Stimulated activated CD4-positive, alpha-beta T cell treated with anti-CD3 and anti-CD28 coated beads, TNF-alpha, amount 100 ng/mL, for 4 hours (primary cell): ENCODE data around the gene LRGUK.

Experiments used
- DNase-seq, 3 experiments: peaks; one replicate each; pipeline ENCODE4 v3.0.0-alpha.2; 2020; ENCODE audit warnings: low read depth in 3 of 3

LRGUK gene

GRCh38 chr7:134126146-134126545 lies 994 bp upstream of the LRGUK start:
- DNase-seq, result no peak

DNA sequence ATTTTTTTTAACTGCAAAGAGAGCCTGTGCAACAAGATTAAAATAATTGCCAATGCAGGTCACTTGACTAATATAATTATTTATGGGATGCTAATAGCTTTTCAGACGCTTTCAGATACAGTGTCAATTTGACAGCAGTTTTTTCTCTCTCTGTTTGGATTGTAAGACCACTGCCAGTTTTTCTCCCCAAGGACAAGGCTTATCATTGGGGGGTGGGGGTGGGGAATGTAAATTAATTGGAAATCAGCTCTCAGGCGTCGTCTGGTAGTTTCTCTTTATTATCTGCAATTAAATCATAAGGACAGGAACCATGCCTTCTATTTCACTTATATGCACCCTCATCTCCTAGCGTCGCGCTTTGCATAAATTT lies 559 bp upstream of the LRGUK start:
- DNase-seq, result no peak

DNA sequence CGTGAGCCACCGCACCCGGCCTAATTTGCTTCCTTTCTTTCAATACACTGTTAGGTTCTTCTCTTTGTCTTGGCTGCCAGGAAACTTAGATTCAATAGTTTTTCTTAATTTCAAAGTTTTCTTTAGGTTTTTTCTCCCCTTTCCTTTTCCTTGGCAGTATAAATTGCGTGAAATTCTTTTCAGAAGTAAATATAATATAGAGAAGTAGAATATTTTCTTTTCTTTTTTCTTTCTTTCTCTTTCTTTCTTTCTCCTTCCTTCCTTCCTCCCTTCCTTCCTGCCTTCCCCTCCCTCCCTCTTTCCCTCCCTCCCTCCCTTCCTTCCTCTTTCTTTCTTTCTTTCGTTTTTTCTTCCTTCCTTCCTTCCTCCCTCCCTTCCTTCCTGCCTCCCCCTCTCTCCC lies 1.7 kb downstream of the LRGUK start:
- DNase-seq, result no peak

DNA sequence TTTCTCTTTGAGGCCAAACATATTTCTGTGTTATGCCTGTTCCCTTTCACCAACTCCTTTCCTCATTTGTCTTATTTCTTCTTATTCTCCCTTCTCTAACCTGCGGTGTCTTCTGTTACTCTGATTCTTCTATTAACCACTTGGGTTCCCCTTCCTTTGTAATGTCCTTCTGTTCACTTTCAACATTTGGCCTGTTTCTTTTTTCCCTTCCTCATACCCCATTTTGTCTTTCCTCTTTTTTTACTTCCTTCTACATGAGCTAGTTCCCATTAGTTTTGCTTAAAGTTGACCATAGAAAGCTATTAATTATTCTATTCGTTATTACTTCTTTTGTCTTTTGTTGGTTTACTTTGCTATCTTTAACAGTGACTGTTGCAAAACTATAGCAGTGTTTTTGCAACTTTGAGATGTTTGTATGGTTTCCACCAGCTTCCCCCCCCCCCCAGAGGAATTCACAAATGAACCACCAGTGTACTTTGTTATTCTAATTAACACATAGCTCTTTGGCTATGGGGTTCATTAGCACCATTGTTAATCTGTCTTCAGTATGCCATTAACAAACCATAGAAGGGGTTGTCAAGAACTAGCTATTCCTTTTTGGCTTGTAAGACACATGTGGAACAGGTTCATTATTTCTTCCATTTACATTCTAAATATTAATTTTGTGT lies 2.9 kb downstream of the LRGUK start:
- DNase-seq, result no peak

DNA sequence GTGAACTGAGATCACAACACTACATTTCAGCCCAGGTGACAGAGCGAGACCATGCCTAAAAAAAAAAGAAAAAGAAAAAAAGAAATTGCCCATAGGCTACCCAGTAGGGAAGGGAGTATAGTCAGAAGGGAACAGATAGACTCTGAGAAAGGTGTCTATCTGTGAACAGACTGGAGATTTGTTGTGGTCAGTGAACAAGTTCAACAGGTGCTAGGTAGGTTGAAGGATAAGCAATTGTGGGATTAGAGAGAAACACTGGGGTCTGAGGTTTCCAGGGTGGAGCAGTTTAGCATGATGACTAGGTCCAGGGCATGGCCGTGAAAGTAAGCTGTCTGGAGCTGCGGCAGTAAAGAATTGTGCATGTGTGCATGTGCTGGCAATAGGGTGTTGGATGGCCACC lies 6.9 kb downstream of the LRGUK start:
- no peak for DNase-seq

DNA sequence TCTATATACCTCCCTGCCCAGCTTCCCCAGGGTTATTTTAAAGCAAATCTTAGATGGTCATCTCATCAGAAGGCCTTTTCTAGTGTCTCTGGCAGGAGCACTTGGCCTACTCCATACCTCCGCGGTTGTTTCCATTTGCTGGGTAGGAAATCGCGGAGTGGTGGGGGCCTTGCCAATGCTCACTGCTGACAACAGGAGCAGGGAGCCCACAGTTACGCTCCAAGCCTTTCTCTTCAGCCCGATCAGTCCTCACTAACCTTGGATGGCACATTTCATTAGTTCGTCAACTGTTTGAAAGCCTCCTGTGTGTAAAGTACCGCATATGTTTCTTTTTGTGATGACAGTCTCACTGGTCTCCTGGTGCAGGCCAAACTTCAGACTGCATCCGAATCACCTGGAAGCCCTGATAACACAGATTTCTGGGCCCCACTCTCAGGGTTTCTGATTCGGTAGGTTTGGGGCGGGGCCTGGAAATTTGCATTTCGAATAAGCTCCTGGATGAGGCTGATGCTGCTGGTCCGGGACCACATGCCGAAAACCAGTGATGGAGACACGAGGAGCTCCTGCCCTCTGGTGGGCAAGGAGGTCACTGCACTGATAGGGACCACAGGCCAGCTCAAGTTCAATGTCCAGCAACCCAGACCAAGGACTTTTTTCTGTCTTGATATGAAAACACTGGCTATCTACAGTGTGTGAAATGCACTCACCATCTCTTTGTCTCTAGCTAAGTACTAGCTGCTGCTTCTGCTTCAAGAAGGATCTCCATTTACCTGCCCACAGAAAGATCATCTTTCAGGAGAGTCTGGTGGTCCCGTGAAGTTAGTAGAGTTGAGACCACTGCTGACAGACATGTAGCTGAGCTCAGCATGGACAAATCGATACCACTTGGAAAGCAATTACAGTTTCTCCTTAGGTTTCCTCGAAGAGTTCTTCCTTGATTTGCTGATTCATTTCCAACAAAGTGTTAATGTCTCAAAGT lies 14.0 kb downstream of the LRGUK start:
- DNase-seq, result peak; percentile 2 to 23 (median 15)

DNA sequence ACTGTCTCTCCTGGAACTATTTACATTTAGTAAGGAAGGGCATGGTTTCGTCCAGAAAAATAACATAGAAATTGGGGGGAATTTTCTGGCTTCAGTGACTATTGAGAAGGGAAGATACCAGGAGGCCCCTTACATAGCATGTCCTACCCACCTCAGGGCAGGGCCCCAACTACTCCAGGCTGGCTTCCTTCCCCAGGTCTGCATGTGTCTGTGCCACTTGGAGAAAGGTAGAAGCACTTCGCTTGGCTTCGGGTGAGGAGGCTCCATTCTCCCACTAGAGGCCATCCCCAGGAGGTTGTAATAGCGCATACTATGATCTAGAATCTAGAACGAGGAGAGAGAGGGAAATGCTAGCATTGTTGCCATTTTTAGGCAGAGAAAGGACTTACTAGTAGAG lies 14.7 kb downstream of the LRGUK start:
- no peak for DNase-seq

GRCh38 chr7:134153493-134154136 lies 26.5 kb downstream of the LRGUK start:
- no peak for DNase-seq

- no peak for DNase-seq
These were observed 27.5 kb downstream of the LRGUK start for GRCh38 chr7:134154581-134155130.

DNA sequence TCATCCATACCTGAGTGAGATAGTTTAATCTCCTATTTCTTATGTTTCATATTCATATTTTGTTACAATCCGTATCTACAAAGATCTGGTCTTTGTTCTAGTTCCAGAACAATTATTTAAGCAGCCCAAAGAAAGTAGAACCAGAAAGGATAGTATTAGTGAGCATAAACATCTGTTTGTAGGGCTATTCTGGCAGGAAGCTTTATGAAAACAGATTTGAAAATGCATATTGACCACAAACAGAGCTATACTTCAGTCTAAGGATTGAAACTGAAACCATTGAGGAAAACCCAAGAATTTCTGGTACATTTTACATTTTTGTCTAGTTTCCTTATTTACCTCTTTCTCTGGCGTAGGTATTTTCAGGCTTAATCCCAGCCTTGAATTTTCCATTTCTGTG lies 28.1 kb downstream of the LRGUK start:
- DNase-seq, result no peak

- no peak for DNase-seq
These were observed 28.7 kb downstream of the LRGUK start for GRCh38 chr7:134155871-134156270.

DNA sequence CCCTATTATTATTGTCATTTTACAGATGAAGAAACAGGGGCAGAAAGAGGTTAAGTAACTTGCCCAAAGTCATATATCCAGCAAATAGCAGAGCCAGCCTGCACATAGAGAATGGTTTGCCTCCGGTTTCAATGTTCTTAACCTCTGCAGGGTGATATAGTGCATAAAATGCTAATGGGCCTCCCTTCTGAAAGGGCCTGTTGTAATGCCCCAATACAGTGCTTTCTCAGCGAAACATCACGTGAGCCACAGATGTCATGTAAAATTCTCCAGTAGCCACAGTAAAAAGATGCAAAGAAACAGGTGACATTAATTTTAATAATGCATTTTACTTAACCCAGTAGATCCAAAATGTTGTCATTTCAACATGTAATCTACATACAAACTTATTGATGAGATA lies 38.1 kb downstream of the LRGUK start:
- no peak for DNase-seq

- DNase-seq, result no peak
These were observed 40.1 kb downstream of the LRGUK start for GRCh38 chr7:134167250-134167649.

DNA sequence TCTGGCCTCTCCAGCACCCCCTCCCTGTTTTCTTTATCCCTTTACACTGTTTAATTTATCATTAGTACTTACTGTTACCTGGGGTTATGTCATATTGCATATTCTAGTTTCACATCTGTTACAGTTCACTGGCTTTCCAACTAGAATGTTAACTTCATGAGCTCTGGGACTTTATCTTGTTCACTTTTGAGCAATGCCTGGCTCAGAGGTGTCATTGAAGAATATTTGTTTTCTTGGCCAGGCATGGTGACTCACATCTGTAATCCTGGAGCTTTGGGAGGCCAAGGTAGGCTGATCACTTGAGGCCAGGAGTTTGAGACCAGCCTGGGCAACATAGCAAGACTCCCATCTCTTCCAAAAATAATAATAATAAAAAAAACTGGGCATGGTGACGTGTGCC lies 40.7 kb downstream of the LRGUK start:
- no peak for DNase-seq

- no peak for DNase-seq
These were observed 47.7 kb downstream of the LRGUK start for GRCh38 chr7:134174795-134175261.

- no peak for DNase-seq
These were observed 48.3 kb downstream of the LRGUK start for GRCh38 chr7:134175334-134176036.

GRCh38 chr7:134176037-134176350 lies 48.9 kb downstream of the LRGUK start:
- DNase-seq, result no peak

DNA sequence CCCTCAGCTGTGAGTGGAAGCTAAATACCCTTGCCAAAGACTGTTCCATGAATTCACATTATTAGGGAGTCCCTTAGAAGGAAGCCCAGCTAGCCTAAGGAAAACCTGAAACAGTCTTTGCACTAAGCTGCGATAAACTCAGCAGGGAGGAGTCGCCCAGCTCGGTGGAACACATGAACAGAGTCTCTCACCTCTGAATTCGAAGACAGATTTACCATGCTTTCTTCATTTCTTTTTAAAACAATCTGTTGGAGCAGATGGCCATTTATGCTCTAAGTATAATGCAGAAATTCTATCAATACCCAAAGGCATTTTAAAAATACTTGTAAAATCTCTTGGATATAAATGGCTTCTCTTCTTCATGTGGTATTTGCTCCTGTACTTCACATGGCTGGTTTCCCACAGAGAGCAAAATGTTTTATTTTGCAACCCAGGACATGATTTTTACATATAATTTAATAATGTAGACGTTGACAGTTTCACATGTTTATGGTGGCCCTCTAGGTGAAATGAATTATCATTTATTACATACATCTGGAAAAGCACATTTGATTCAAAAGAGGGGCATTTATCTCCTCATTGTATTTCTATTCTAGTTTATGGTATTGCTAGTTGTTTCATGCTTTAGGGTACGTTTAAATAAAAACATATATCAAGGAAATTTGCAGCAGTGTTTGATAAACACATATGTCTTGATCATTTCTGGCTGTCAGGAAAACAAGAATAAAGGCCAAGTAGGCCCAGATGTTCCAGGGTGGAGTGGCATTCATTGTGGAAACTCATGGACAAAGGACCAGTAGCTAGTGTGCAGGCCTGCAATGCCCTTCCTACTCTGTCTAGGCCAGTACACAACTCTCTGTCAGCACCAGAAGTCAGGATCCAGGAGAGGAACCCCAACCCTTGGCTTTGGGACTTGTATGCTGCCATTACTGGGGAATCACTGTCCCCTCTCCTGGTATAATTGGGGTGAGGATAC lies 52.2 kb downstream of the LRGUK start:
- no peak for DNase-seq

- no peak for DNase-seq
These were observed 53.2 kb downstream of the LRGUK start for GRCh38 chr7:134180376-134180775.

- no peak for DNase-seq
These were observed 54.9 kb downstream of the LRGUK start for GRCh38 chr7:134182078-134182477.

GRCh38 chr7:134184767-134185166 lies 57.6 kb downstream of the LRGUK start:
- DNase-seq, result no peak
